Stimulated activated naive CD8-positive, alpha-beta T cell treated with anti-CD3 and anti-CD28 coated beads, Interleukin-15, amount 100 ng/mL, for 72 hours (primary cell): ENCODE data around the gene RETN.

Experiments
- ATAC-seq: fragments of 150-1000 bp; cut with Tn5 transposase; 2 replicates; pipeline ENCODE4 v1.10.0; 2021; ENCODE audit warnings: mild to moderate bottlenecking, moderate library complexity
- DNase-seq, 2 donors: peaks; one replicate each; pipeline ENCODE4 v3.0.0; 2021 to 2022
- H3K27ac Mint-ChIP-seq, 2 donors: one replicate each; pipeline ENCODE4 v1.8.0; 2022; ENCODE audit warnings: mild to moderate bottlenecking in 2 of 2, mixed read lengths in 2 of 2, moderate library complexity in 2 of 2
- H3K27me3 Mint-ChIP-seq: one replicate; pipeline ENCODE4 v1.8.0; 2022; ENCODE audit warnings: mixed read lengths
- H3K4me1 Mint-ChIP-seq: one replicate; pipeline ENCODE4 v1.8.0; 2022; ENCODE audit warnings: mild to moderate bottlenecking, mixed read lengths
- H3K4me3 Mint-ChIP-seq, 2 donors: one replicate each; pipeline ENCODE4 v1.8.0; 2022; ENCODE audit warnings: mild to moderate bottlenecking in 2 of 2, mixed read lengths in 2 of 2, moderate library complexity in 1 of 2
- H3K9me3 Mint-ChIP-seq, 2 donors: one replicate each; pipeline ENCODE4 v1.8.0; 2022; ENCODE audit warnings: mixed read lengths in 2 of 2

The RETN gene

GRCh38 chr19:7701654-7702457 is 33.0 kb downstream of the RETN start, which contains the start of gene FCER2:
FCER2 (minus strand) TSS chr19:7702131; CDS start chr19:7699760, 2,371 bp downstream.
- ATAC-seq: no peak
- Mint-ChIP-seq H3K4me1 (peaks cover 87% of the 10 kb centered on the region), H3K9me3 (no peaks in the 10 kb centered on the region), H3K4me3 (no peak within 1 kb of the TSS), H3K27ac (peak within 1 kb of the TSS in 1 of 2 donors; percentile 49), H3K27me3 (peaks cover 22% of the 10 kb centered on the region)
- DNase-seq: no peak

- H3K4me3 Mint-ChIP-seq: no peak overlapping the region
- peak overlapping the region in 1 of 2 donors; percentile 24 for H3K27ac Mint-ChIP-seq
- no peaks in the 10 kb centered on the region for H3K9me3 Mint-ChIP-seq
Measured at GRCh38 chr19:7703332-7703731, 34.5 kb downstream of the RETN start.

GRCh38 chr19:7704280-7705060 is 35.6 kb downstream of the RETN start:
- H3K4me1 Mint-ChIP-seq: peaks cover 78% of the 10 kb centered on the region
- peaks cover 10% of the 10 kb centered on the region for H3K27me3 Mint-ChIP-seq
- H3K27ac Mint-ChIP-seq: no peak overlapping the region
- no peak overlapping the region for H3K4me3 Mint-ChIP-seq
- ATAC-seq (no peak), DNase-seq (no peak)
- H3K9me3 Mint-ChIP-seq: no peaks in the 10 kb centered on the region

More at GRCh38 chr19:7703332-7703731, 34.5 kb downstream of the RETN start:
- H3K27me3 Mint-ChIP-seq: peaks cover 17% of the 10 kb centered on the region
- no peak for ATAC-seq
- no peak for DNase-seq
- peaks cover 85% of the 10 kb centered on the region for H3K4me1 Mint-ChIP-seq

- peaks cover 10% of the 10 kb centered on the region for H3K27me3 Mint-ChIP-seq
- H3K4me1 Mint-ChIP-seq: peaks cover 75% of the 10 kb centered on the region
- peak; percentile 97 for ATAC-seq
- peak; percentile 77 to 85 for DNase-seq
- peak overlapping the region; percentile 59 to 72 for H3K4me3 Mint-ChIP-seq
- no peaks in the 10 kb centered on the region for H3K9me3 Mint-ChIP-seq
- peak overlapping the region; percentile 35 to 56 for H3K27ac Mint-ChIP-seq
Measured at GRCh38 chr19:7705387-7706187, 36.7 kb downstream of the RETN start.

GRCh38 chr19:7706188-7706954 is 37.5 kb downstream of the RETN start:
- Mint-ChIP-seq H3K9me3 (no peaks in the 10 kb centered on the region), H3K27ac (peak overlapping the region; percentile 10 to 56), H3K27me3 (peaks cover 10% of the 10 kb centered on the region), H3K4me1 (peaks cover 78% of the 10 kb centered on the region), H3K4me3 (peak overlapping the region; percentile 59 to 72)
- ATAC-seq (no peak), DNase-seq (no peak)

GRCh38 chr19:7706955-7707456 is 38.2 kb downstream of the RETN start:
- Mint-ChIP-seq H3K4me3 (peak overlapping the region; percentile 1 to 57), H3K27me3 (peaks cover 10% of the 10 kb centered on the region), H3K4me1 (peaks cover 74% of the 10 kb centered on the region), H3K27ac (peak overlapping the region in 1 of 2 donors; percentile 84), H3K9me3 (no peaks in the 10 kb centered on the region)
- ATAC-seq (no peak), DNase-seq (no peak)

- Mint-ChIP-seq H3K27ac (no peak overlapping the region), H3K9me3 (no peaks in the 10 kb centered on the region), H3K4me3 (no peak overlapping the region)
Measured at GRCh38 chr19:7709932-7710460, 41.1 kb downstream of the RETN start.

GRCh38 chr19:7710616-7711015 is 41.8 kb downstream of the RETN start:
- ATAC-seq (no peak), DNase-seq (no peak)
- no peak overlapping the region for H3K27ac Mint-ChIP-seq
- H3K4me3 Mint-ChIP-seq: no peak overlapping the region
- no peaks in the 10 kb centered on the region for H3K27me3 Mint-ChIP-seq
- H3K4me1 Mint-ChIP-seq: peaks cover 61% of the 10 kb centered on the region
- H3K9me3 Mint-ChIP-seq: no peaks in the 10 kb centered on the region

More at GRCh38 chr19:7709932-7710460, 41.1 kb downstream of the RETN start:
- DNase-seq (no peak), ATAC-seq (no peak)
- peaks cover 62% of the 10 kb centered on the region for H3K4me1 Mint-ChIP-seq
- no peaks in the 10 kb centered on the region for H3K27me3 Mint-ChIP-seq

- H3K4me1 Mint-ChIP-seq: peaks cover 43% of the 10 kb centered on the region
- ATAC-seq (no peak), DNase-seq (no peak)
- H3K4me3 Mint-ChIP-seq: no peak overlapping the region
- no peaks in the 10 kb centered on the region for H3K27me3 Mint-ChIP-seq
- H3K27ac Mint-ChIP-seq: no peak overlapping the region
- peaks cover 0 to 7% of the 10 kb centered on the region in 2 donors for H3K9me3 Mint-ChIP-seq
Measured at GRCh38 chr19:7715671-7716070, 46.8 kb downstream of the RETN start.

- Mint-ChIP-seq H3K4me1 (peaks cover 40% of the 10 kb centered on the region), H3K27ac (no peak overlapping the region), H3K9me3 (peaks cover 0 to 7% of the 10 kb centered on the region in 2 donors), H3K4me3 (no peak overlapping the region), H3K27me3 (no peaks in the 10 kb centered on the region)
- DNase-seq (no peak), ATAC-seq (no peak)
Measured at GRCh38 chr19:7716762-7717161, 47.9 kb downstream of the RETN start.

- peaks cover 35% of the 10 kb centered on the region for H3K4me1 Mint-ChIP-seq
- H3K9me3 Mint-ChIP-seq: peaks cover 0 to 7% of the 10 kb centered on the region in 2 donors
- no peak overlapping the region for H3K27ac Mint-ChIP-seq
- peak overlapping the region in 1 of 2 donors; percentile 29 for H3K4me3 Mint-ChIP-seq
- no peaks in the 10 kb centered on the region for H3K27me3 Mint-ChIP-seq
- ATAC-seq (peak; percentile 35), DNase-seq (no peak)
Measured at GRCh38 chr19:7718668-7719067, 49.8 kb downstream of the RETN start.
